Cardiac muscle cell (in vitro differentiated cells and primary cell): ENCODE data around the gene PFAS. TPM values are rescaled to one million over a fixed set of nuclear protein-coding genes. Genes with fewer than 3 reads are reported as not detected.

Experiments used
- DNase-seq, 2 donors: peaks; one replicate each; pipeline versions ENCODE4 v3.0.0 to v3.0.0-alpha.2; 2010 to 2017; ENCODE audit warnings: low read depth in 1 of 2, low spot score in 1 of 2
- H3K27ac ChIP-seq: fragments of 200-600 bp; sonication (generic); 2 replicates; pipeline ENCODE4 v1.5.1; 2016
- H3K27me3 ChIP-seq: fragments of 200-600 bp; sonication (generic); 2 replicates; pipeline ENCODE4 v1.6.0; 2016; ENCODE audit warnings: control low read depth
- H3K36me3 ChIP-seq: fragments of 200-600 bp; sonication (generic); 2 replicates; pipeline ENCODE4 v1.5.1; 2016; ENCODE audit warnings: control low read depth
- H3K4me1 ChIP-seq: fragments of 200-600 bp; sonication (generic); 2 replicates; pipeline ENCODE4 v1.8.1; 2017; ENCODE audit warnings: low read depth, mild to moderate bottlenecking, mixed run types
- H3K4me3 ChIP-seq: fragments of 200-600 bp; sonication (generic); 2 replicates; pipeline ENCODE4 v1.5.1; 2016; ENCODE audit warnings: mild to moderate bottlenecking
- H3K9me3 ChIP-seq: fragments of 200-600 bp; sonication (generic); 2 replicates; pipeline ENCODE4 v1.5.1; 2017; ENCODE audit warnings: low read depth, mild to moderate bottlenecking, control low read depth
- polyA plus RNA-seq: library from polyadenylated mRNA; unstranded; fragments of >200 nt; fragmentation: Nextera tagmentation; extraction: Ambion mirVana; gene quantifications from 2 replicates; pipeline ENCODE4 v1.2.1, GENCODE V29; 2016
- total RNA-seq: library from RNA; depleted of rRNA; stranded (reverse); fragments of >200 nt; gene quantifications from 2 replicates; pipeline ENCODE4 v1.2.3, GENCODE V29; 2016
- TF ChIP-seq, protein P1 (sequence below): IDR thresholded peaks from 2 replicates; pipeline ENCODE4 v1.5.1; 2012; ENCODE audit warnings: low read depth, mild to moderate bottlenecking, low read length

The PFAS gene
- total and polyA plus RNA-seq, 2 experiments from 2014 or later = 48.2 to 62.5 TPM

DNA sequence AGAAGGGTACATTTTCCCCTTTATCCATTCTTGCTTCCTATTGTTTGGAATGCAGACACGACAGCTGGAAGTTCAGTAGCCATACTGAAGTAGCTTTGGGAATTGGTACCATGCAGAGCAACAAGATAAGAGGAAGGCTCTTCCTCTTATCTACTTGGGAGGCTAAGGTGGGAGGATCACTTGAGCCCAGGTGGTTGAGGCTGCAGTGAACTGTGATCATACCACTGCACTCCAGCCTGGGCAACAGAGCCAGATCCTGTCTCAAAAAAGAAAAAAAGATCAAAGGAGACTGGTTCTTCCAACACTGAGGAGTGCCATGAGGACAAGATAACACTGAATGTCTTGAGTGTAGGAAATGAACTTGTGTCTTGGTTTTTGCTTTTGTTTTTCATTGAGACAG, 23.3 kb downstream of the PFAS start:
- no peak for DNase-seq
- no peak overlapping the region for H3K27ac ChIP-seq
- no peaks in the 10 kb centered on the region for H3K27me3 ChIP-seq
- peaks cover 6% of the 10 kb centered on the region for H3K36me3 ChIP-seq
- no peak overlapping the region for H3K4me3 ChIP-seq
- TF ChIP-seq, protein P1, sequence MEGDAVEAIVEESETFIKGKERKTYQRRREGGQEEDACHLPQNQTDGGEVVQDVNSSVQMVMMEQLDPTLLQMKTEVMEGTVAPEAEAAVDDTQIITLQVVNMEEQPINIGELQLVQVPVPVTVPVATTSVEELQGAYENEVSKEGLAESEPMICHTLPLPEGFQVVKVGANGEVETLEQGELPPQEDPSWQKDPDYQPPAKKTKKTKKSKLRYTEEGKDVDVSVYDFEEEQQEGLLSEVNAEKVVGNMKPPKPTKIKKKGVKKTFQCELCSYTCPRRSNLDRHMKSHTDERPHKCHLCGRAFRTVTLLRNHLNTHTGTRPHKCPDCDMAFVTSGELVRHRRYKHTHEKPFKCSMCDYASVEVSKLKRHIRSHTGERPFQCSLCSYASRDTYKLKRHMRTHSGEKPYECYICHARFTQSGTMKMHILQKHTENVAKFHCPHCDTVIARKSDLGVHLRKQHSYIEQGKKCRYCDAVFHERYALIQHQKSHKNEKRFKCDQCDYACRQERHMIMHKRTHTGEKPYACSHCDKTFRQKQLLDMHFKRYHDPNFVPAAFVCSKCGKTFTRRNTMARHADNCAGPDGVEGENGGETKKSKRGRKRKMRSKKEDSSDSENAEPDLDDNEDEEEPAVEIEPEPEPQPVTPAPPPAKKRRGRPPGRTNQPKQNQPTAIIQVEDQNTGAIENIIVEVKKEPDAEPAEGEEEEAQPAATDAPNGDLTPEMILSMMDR = no peak
- H3K9me3 ChIP-seq = no peaks in the 10 kb centered on the region
- H3K4me1 ChIP-seq = no peaks in the 10 kb centered on the region

GRCh38 chr17:8273884-8274444, 24.9 kb downstream of the PFAS start:
- H3K27me3 ChIP-seq = no peaks in the 10 kb centered on the region
- H3K4me1 ChIP-seq = no peaks in the 10 kb centered on the region
- TF ChIP-seq, protein P1 = no peak
- H3K4me3 ChIP-seq = no peak overlapping the region
- peaks cover 6% of the 10 kb centered on the region for H3K36me3 ChIP-seq
- no peak overlapping the region for H3K27ac ChIP-seq
- DNase-seq = no peak
- no peaks in the 10 kb centered on the region for H3K9me3 ChIP-seq

GRCh38 chr17:8274816-8275215, 25.7 kb downstream of the PFAS start:
- Histone ChIP-seq H3K36me3 (peaks cover 6% of the 10 kb centered on the region), H3K27me3 (no peaks in the 10 kb centered on the region), H3K4me3 (no peak overlapping the region), H3K4me1 (no peaks in the 10 kb centered on the region), H3K27ac (no peak overlapping the region), H3K9me3 (no peaks in the 10 kb centered on the region)
- DNase-seq = no peak
- TF ChIP-seq, protein P1 = no peak

GRCh38 chr17:8275421-8276290, 26.6 kb downstream of the PFAS start:
- Histone ChIP-seq H3K27me3 (no peaks in the 10 kb centered on the region), H3K4me1 (no peaks in the 10 kb centered on the region), H3K9me3 (no peaks in the 10 kb centered on the region), H3K4me3 (no peak overlapping the region), H3K27ac (no peak overlapping the region), H3K36me3 (no peaks in the 10 kb centered on the region)
- TF ChIP-seq, protein P1 = no peak
- DNase-seq = no peak

DNA sequence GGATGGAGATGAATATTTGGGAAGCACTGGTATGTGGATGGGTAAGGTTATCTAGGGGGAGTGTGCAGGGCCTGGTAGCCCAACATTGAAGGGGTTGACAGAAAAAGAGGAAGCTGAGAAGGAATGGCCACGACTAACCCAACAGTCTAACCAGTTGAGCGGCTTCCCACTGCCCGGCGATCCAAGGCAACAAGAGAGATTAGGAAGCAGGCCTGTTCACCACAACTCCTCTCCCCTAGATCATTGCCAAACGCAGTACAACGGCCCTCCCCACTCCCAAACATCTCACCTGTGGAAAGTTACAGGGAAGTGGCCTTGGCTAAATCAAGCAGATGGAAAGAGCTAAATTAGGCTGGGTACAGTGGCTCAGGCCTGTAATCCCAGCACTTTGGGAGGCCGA, 28.2 kb downstream of the PFAS start:
- no peak for DNase-seq
- H3K27ac ChIP-seq = no peak overlapping the region

More for the DNA sequence above, 28.2 kb downstream of the PFAS start:
- Histone ChIP-seq H3K4me3 (no peak overlapping the region), H3K36me3 (no peaks in the 10 kb centered on the region), H3K27me3 (no peaks in the 10 kb centered on the region), H3K4me1 (no peaks in the 10 kb centered on the region), H3K9me3 (no peaks in the 10 kb centered on the region)
- TF ChIP-seq, protein P1 = no peak
